HEK293T (cell line): ENCODE results near the gene LRRK1.

Experiments
- CTCF ChIA-PET: fragments of 350-600 bp; formaldehyde crosslinking; extraction: SDS; loops from one replicate; lab custom pipeline; 2021; ENCODE audit warnings: antibody characterized with exemption, inconsistent platforms; lab: Yijun Ruan, JAX
- POLR2A ChIA-PET: fragments of 350-600 bp; formaldehyde crosslinking; extraction: SDS; loops from one replicate; lab custom pipeline; 2020; ENCODE audit warnings: antibody characterized with exemption, inconsistent platforms; lab: Yijun Ruan, JAX
- DNase-seq: peaks from one replicate; pipeline ENCODE4 v3.0.0; 2012; ENCODE audit warnings: mixed read lengths; ENCODE audit errors: extremely low spot score
- ARNT ChIP-seq: fragments of 450-650 bp; IDR thresholded peaks from 2 replicates; pipeline ENCODE4 v1.6.1; 2017; ENCODE audit warnings: mild to moderate bottlenecking
- BHLHE40 ChIP-seq: fragments of 450-650 bp; IDR thresholded peaks from 2 replicates; pipeline ENCODE4 v1.6.1; 2016; ENCODE audit warnings: mild to moderate bottlenecking, moderate library complexity, borderline replicate concordance
- CTBP1 ChIP-seq: fragments of 450-650 bp; IDR thresholded peaks from 2 replicates; pipeline ENCODE4 v1.6.1; 2016; ENCODE audit warnings: borderline replicate concordance
- ELF4 ChIP-seq: fragments of 450-650 bp; IDR thresholded peaks from 2 replicates; pipeline ENCODE4 v1.6.1; 2017; ENCODE audit warnings: antibody characterized with exemption
- FOXA1 ChIP-seq: fragments of 450-650 bp; IDR thresholded peaks from 2 replicates; pipeline ENCODE4 v1.6.1; 2016; ENCODE audit warnings: mild to moderate bottlenecking
- FOXK2 ChIP-seq: fragments of 450-650 bp; IDR thresholded peaks from 2 replicates; pipeline ENCODE4 v1.6.1; 2016; ENCODE audit warnings: mild to moderate bottlenecking
- FOXM1 ChIP-seq: fragments of 450-650 bp; IDR thresholded peaks from 2 replicates; pipeline ENCODE4 v1.6.1; 2017; ENCODE audit warnings: mild to moderate bottlenecking, borderline replicate concordance
- HDGF ChIP-seq: fragments of 450-650 bp; IDR thresholded peaks from 2 replicates; pipeline ENCODE4 v1.6.1; 2017; ENCODE audit warnings: antibody characterized with exemption, borderline replicate concordance
- L3MBTL2 ChIP-seq: fragments of 450-650 bp; conservative IDR thresholded peaks from 2 replicates; pipeline ENCODE4 v1.6.1; 2016; ENCODE audit warnings: mild to moderate bottlenecking
- LEF1 ChIP-seq: fragments of 450-650 bp; IDR thresholded peaks from 2 replicates; pipeline ENCODE4 v1.6.1; 2017; ENCODE audit warnings: mild to moderate bottlenecking, borderline replicate concordance
- NFRKB ChIP-seq: fragments of 450-650 bp; IDR thresholded peaks from 2 replicates; pipeline ENCODE4 v1.6.1; 2016; ENCODE audit warnings: mild to moderate bottlenecking, moderate library complexity
- PKNOX1 ChIP-seq: fragments of 450-650 bp; IDR thresholded peaks from 2 replicates; pipeline ENCODE4 v1.6.1; 2016
- SP1 ChIP-seq: fragments of 450-650 bp; IDR thresholded peaks from 2 replicates; pipeline ENCODE4 v1.6.1; 2017
- SUZ12 ChIP-seq: fragments of 450-650 bp; IDR thresholded peaks from 2 replicates; pipeline ENCODE4 v1.6.1; 2016; ENCODE audit warnings: mild to moderate bottlenecking
- TARDBP ChIP-seq: fragments of 450-650 bp; IDR thresholded peaks from 2 replicates; pipeline ENCODE4 v1.6.1; 2016
- ZNF384 ChIP-seq: fragments of 450-650 bp; IDR thresholded peaks from 2 replicates; pipeline ENCODE4 v1.6.1; 2016

Gene LRRK1

GRCh38 chr15:100881573-100882336, 37.4 kb upstream of the LRRK1 start:
- no peak for DNase-seq
- ChIA-PET POLR2A (no interaction called here), CTCF (interaction anchor here (0.6 to 2.0 kb wide), 2 partner anchors 9 to 54 kb away, joined by 3 to 8 read pairs; no protein-coding TSS in a partner anchor)
- TF ChIP-seq L3MBTL2 (no peak), ZNF384 (no peak)

- ChIA-PET CTCF (interaction anchor here (1.9 kb wide), 1 partner anchor 12 kb away, joined by 5 read pairs; no protein-coding TSS in a partner anchor), POLR2A (no interaction called here)
- no peak for TF ChIP-seq ELF4
- TF ChIP-seq NFRKB, result no peak
- TF ChIP-seq SUZ12, result no peak
- no peak for TF ChIP-seq SP1
- no peak for TF ChIP-seq FOXM1
- no peak for TF ChIP-seq FOXK2
Measured at GRCh38 chr15:100885116-100885515, 34.0 kb upstream of the LRRK1 start.

GRCh38 chr15:100885811-100886210, 33.3 kb upstream of the LRRK1 start:
- TF ChIP-seq HDGF, result no peak
- no peak for TF ChIP-seq ZNF384
- no peak for TF ChIP-seq ELF4
- no peak for TF ChIP-seq L3MBTL2
- TF ChIP-seq TARDBP, result no peak
- TF ChIP-seq CTBP1, result no peak
- no peak for TF ChIP-seq PKNOX1
- no peak for TF ChIP-seq FOXK2
- no peak for TF ChIP-seq ARNT
- TF ChIP-seq FOXA1, result no peak
- TF ChIP-seq LEF1, result no peak
- no peak for TF ChIP-seq SUZ12
- TF ChIP-seq SP1, result no peak
- no peak for TF ChIP-seq FOXM1
- no peak for TF ChIP-seq BHLHE40
- TF ChIP-seq NFRKB, result no peak
- CTCF ChIA-PET, result interaction anchor here (0.8 to 1.9 kb wide), 2 partner anchors 11 to 13 kb away, joined by 3 to 5 read pairs; no protein-coding TSS in a partner anchor
- POLR2A ChIA-PET, result no interaction called here

More at GRCh38 chr15:100885116-100885515, 34.0 kb upstream of the LRRK1 start:
- no peak for DNase-seq

GRCh38 chr15:100887211-100887913, 31.8 kb upstream of the LRRK1 start:
- ChIA-PET POLR2A (no interaction called here), CTCF (no interaction called here)
- no peak for DNase-seq
- TF ChIP-seq SP1 (no peak), NFRKB (no peak), FOXM1 (no peak), L3MBTL2 (no peak)

More at GRCh38 chr15:100885811-100886210, 33.3 kb upstream of the LRRK1 start:
- no peak for DNase-seq

GRCh38 chr15:100889385-100890050, 29.6 kb upstream of the LRRK1 start:
- POLR2A ChIA-PET, result no interaction called here
- CTCF ChIA-PET, result interaction anchor here (1.1 to 1.2 kb wide), 2 partner anchors 17 to 119 kb away, joined by 3 to 4 read pairs; no protein-coding TSS in a partner anchor
- DNase-seq, result no peak
- TF ChIP-seq TARDBP (no peak), NFRKB (no peak), BHLHE40 (no peak), ZNF384 (no peak), FOXK2 (no peak), SP1 (no peak), L3MBTL2 (no peak), HDGF (no peak), FOXA1 (no peak), ARNT (no peak), FOXM1 (no peak), ELF4 (no peak), PKNOX1 (no peak), LEF1 (no peak), CTBP1 (no peak), SUZ12 (no peak)

GRCh38 chr15:100890051-100890720, 29.0 kb upstream of the LRRK1 start:
- DNase-seq, result no peak
- POLR2A ChIA-PET, result no interaction called here
- CTCF ChIA-PET, result interaction anchor here (1.1 to 1.2 kb wide), 2 partner anchors 17 to 118 kb away, joined by 3 to 4 read pairs; no protein-coding TSS in a partner anchor
- no peak for TF ChIP-seq ELF4
- no peak for TF ChIP-seq FOXA1
- TF ChIP-seq NFRKB, result no peak
- no peak for TF ChIP-seq CTBP1
- TF ChIP-seq HDGF, result no peak
- TF ChIP-seq SUZ12, result no peak
